ENCODE results near the gene NT5C1B.

NT5C1B gene

GRCh38 chr2:18599509-18600254 lies 10.3 kb upstream of the NT5C1B start:
- no peak for DNase-seq (ENCODE audit: low spot score)

- no peak for DNase-seq (ENCODE audit: low spot score)
Measured at GRCh38 chr2:18598848-18599484, 9.6 kb upstream of the NT5C1B start.

- no peak for DNase-seq (ENCODE audit: low spot score)
Measured at GRCh38 chr2:18597618-18598017, 8.2 kb upstream of the NT5C1B start.

- no peak for DNase-seq (ENCODE audit: low spot score)
Measured at GRCh38 chr2:18596993-18597392, 7.6 kb upstream of the NT5C1B start.

GRCh38 chr2:18593496-18593895 lies 4.1 kb upstream of the NT5C1B start:
- DNase-seq (ENCODE audit: low spot score), result no peak

- DNase-seq (ENCODE audit: low spot score), result no peak
Measured at GRCh38 chr2:18592372-18592771, 3.0 kb upstream of the NT5C1B start.

GRCh38 chr2:18588802-18589201 lies 567 bp downstream of the NT5C1B start:
- no peak for DNase-seq (ENCODE audit: low spot score)

- no peak for DNase-seq (ENCODE audit: low spot score)
Measured at GRCh38 chr2:18588049-18588448, 1.3 kb downstream of the NT5C1B start.

GRCh38 chr2:18585526-18585925 lies 3.8 kb downstream of the NT5C1B start:
- DNase-seq (ENCODE audit: low spot score), result no peak

GRCh38 chr2:18584608-18584954 lies 4.8 kb downstream of the NT5C1B start:
- DNase-seq (ENCODE audit: low spot score), result no peak

- no peak for DNase-seq (ENCODE audit: low spot score)
Measured at GRCh38 chr2:18583905-18584607, 5.3 kb downstream of the NT5C1B start.

- no peak for DNase-seq (ENCODE audit: low spot score)
Measured at GRCh38 chr2:18580606-18581005, 8.8 kb downstream of the NT5C1B start.

GRCh38 chr2:18578033-18578432 lies 11.3 kb downstream of the NT5C1B start:
- DNase-seq (ENCODE audit: low spot score), result no peak

- no peak for DNase-seq (ENCODE audit: low spot score)
Measured at GRCh38 chr2:18566145-18566769, 23.1 kb downstream of the NT5C1B start.

- DNase-seq (ENCODE audit: low spot score), result no peak
Measured at GRCh38 chr2:18560797-18561085, 28.6 kb downstream of the NT5C1B start.

GRCh38 chr2:18560031-18560796 lies 29.2 kb downstream of the NT5C1B start, which contains the start of gene RDH14:
Gene RDH14 (minus strand): TSS chr2:18560653. CDS start chr2:18560572, 81 bp downstream.
- DNase-seq (ENCODE audit: low spot score), result peak; percentile 78

- no peak for DNase-seq (ENCODE audit: low spot score)
Measured at GRCh38 chr2:18559531-18560030, 29.8 kb downstream of the NT5C1B start.

GRCh38 chr2:18558458-18558857 lies 30.9 kb downstream of the NT5C1B start:
- DNase-seq (ENCODE audit: low spot score), result no peak

GRCh38 chr2:18557121-18557520 lies 32.2 kb downstream of the NT5C1B start:
- DNase-seq (ENCODE audit: low spot score), result no peak

- DNase-seq (ENCODE audit: low spot score), result no peak
Measured at GRCh38 chr2:18552351-18553077, 36.9 kb downstream of the NT5C1B start.

GRCh38 chr2:18551623-18552022 lies 37.7 kb downstream of the NT5C1B start:
- DNase-seq (ENCODE audit: low spot score), result no peak
